Ascending aorta (tissue), 2 donors: Measurements from ENCODE around the gene HOXC6. TPM values are rescaled to one million over a fixed set of nuclear protein-coding genes. Genes with fewer than 3 reads are reported as not detected.
"Not testable (repeated sequence)": the region's sequence is repeated elsewhere in the genome, so short reads cannot be mapped to it uniquely, and the experiment has no call there.

Experiments
- DNase-seq, 2 donors: peaks; one replicate each; pipeline ENCODE4 v3.0.0-alpha.2; 2019; ENCODE audit warnings: low spot score in 2 of 2
- H3K27ac ChIP-seq, 2 donors: fragments of 200-600 bp; sonication (generic); one replicate each; pipeline ENCODE4 v1.5.1; 2016 to 2017; ENCODE audit warnings: mild to moderate bottlenecking in 1 of 2
- H3K27me3 ChIP-seq: fragments of 200-600 bp; sonication (generic); one replicate; pipeline ENCODE4 v1.5.1; 2017
- H3K36me3 ChIP-seq, 2 donors: fragments of 200-600 bp; sonication (generic); one replicate each; pipeline ENCODE4 v1.5.1; 2016
- H3K4me1 ChIP-seq, 2 donors: fragments of 200-600 bp; sonication (generic); one replicate each; pipeline ENCODE4 v1.5.1; 2016 to 2017; ENCODE audit warnings: mild to moderate bottlenecking in 1 of 2
- H3K4me3 ChIP-seq, 2 donors: fragments of 200-600 bp; sonication (generic); one replicate each; pipeline ENCODE4 v1.5.1; 2016 to 2017; ENCODE audit warnings: mild to moderate bottlenecking in 1 of 2
- H3K9me3 ChIP-seq, 2 donors: fragments of 200-600 bp; sonication (generic); one replicate each; pipeline ENCODE4 v1.5.1; 2016
- CTCF ChIP-seq, 3 experiments: fragments of 200-600 bp in 2 of 3; fragments of 450-650 bp in 1 of 3; sonication (generic) in 2 of 3; IDR thresholded peaks; one replicate each; pipeline ENCODE4 v1.5.1; 2016 to 2019; ENCODE audit warnings: antibody characterized with exemption in 3 of 3, mild to moderate bottlenecking in 1 of 3, moderate library complexity in 1 of 3
- intact Hi-C: fragments of 100-400 bp; cut with DNase I; formaldehyde crosslinking; loops from one replicate; pipeline ENCODE4 v1.15.1; 2023
- total RNA-seq: library from RNA; depleted of rRNA; stranded (reverse); fragments of >200 nt; gene quantifications from one replicate; pipeline ENCODE4 v1.1.0, GENCODE V29; 2016

The HOXC6 gene
- total RNA-seq, 1 donor from 2014 or later: 7.6 TPM

GRCh38 chr12:54068418-54069070 is 40.3 kb downstream of the HOXC6 start:
- no peak overlapping the region for H3K4me3 ChIP-seq
- TF ChIP-seq CTCF (IDR thresholded peaks at IDR 0.05): no peak
- no peaks in the 10 kb centered on the region for H3K27me3 ChIP-seq
- H3K9me3 ChIP-seq: no peaks in the 10 kb centered on the region
- no peaks in the 10 kb centered on the region for H3K36me3 ChIP-seq
- H3K4me1 ChIP-seq: no peaks in the 10 kb centered on the region
- no peak overlapping the region for H3K27ac ChIP-seq
- intact Hi-C loops: no loop called here
- DNase-seq: no peak

GRCh38 chr12:54071942-54072341 is 43.7 kb downstream of the HOXC6 start:
- intact Hi-C loops: no loop called here
- TF ChIP-seq CTCF (IDR thresholded peaks at IDR 0.05): no peak
- no peaks in the 10 kb centered on the region for H3K27me3 ChIP-seq
- H3K4me1 ChIP-seq: no peaks in the 10 kb centered on the region
- no peak overlapping the region for H3K4me3 ChIP-seq
- H3K27ac ChIP-seq: no peak overlapping the region
- no peak for DNase-seq
- H3K36me3 ChIP-seq: no peaks in the 10 kb centered on the region
- no peaks in the 10 kb centered on the region for H3K9me3 ChIP-seq

- Histone ChIP-seq H3K27ac (no peak overlapping the region), H3K9me3 (no peaks in the 10 kb centered on the region), H3K4me1 (no peaks in the 10 kb centered on the region), H3K4me3 (no peak overlapping the region), H3K36me3 (no peaks in the 10 kb centered on the region), H3K27me3 (no peaks in the 10 kb centered on the region)
- TF ChIP-seq CTCF (IDR thresholded peaks at IDR 0.05): no peak
- intact Hi-C loops: no loop called here
- no peak for DNase-seq
Observed at GRCh38 chr12:54074308-54074707, 46.1 kb downstream of the HOXC6 start.

- no peak for TF ChIP-seq CTCF (IDR thresholded peaks at IDR 0.05)
- no peaks in the 10 kb centered on the region for H3K27me3 ChIP-seq
- H3K36me3 ChIP-seq: no peaks in the 10 kb centered on the region
- no peaks in the 10 kb centered on the region for H3K9me3 ChIP-seq
- no peak overlapping the region for H3K27ac ChIP-seq
- H3K4me1 ChIP-seq: no peaks in the 10 kb centered on the region
- intact Hi-C loops: no loop called here
- DNase-seq: no peak
- H3K4me3 ChIP-seq: no peak overlapping the region
Observed at GRCh38 chr12:54075409-54075808, 47.2 kb downstream of the HOXC6 start.

- Histone ChIP-seq H3K27ac (no peak overlapping the region), H3K4me1 (no peaks in the 10 kb centered on the region), H3K27me3 (no peaks in the 10 kb centered on the region), H3K9me3 (no peaks in the 10 kb centered on the region), H3K4me3 (no peak overlapping the region), H3K36me3 (no peaks in the 10 kb centered on the region)
- intact Hi-C loops: no loop called here
- no peak for DNase-seq
- no peak for TF ChIP-seq CTCF (IDR thresholded peaks at IDR 0.05)
Observed at GRCh38 chr12:54075974-54076373, 47.7 kb downstream of the HOXC6 start.

- H3K36me3 ChIP-seq, intact Hi-C loops, DNase-seq, H3K27me3 ChIP-seq, H3K9me3 ChIP-seq, H3K4me1 ChIP-seq: not testable (repeated sequence)
- H3K4me3 ChIP-seq: peak overlapping the region in 1 of 2 donors; percentile 40
- peak overlapping the region in 1 of 2 donors; percentile 50 for H3K27ac ChIP-seq
Observed at GRCh38 chr12:54077843-54078242, 49.6 kb downstream of the HOXC6 start.

GRCh38 chr12:54079115-54079514 is 50.9 kb downstream of the HOXC6 start:
- H3K36me3 ChIP-seq, H3K4me1 ChIP-seq, H3K27me3 ChIP-seq, H3K9me3 ChIP-seq, intact Hi-C loops, DNase-seq: not testable (repeated sequence)
- Histone ChIP-seq H3K4me3 (peak overlapping the region in 1 of 2 donors; percentile 36), H3K27ac (peak overlapping the region; percentile 27 to 69)
